Gastrocnemius medialis (tissue), 4 donors: ENCODE measurements around the gene CDHR3. TPM values are rescaled to one million over a fixed set of nuclear protein-coding genes. Genes with fewer than 3 reads are reported as not detected.

Experiments
- ATAC-seq, 2 donors: fragments of 150-250 bp; one replicate each; pipeline ENCODE4 v1.9.1; 2016
- DNase-seq, 2 donors: peaks; one replicate each; pipeline ENCODE4 v3.0.0-alpha.2; 2019
- H3K27ac ChIP-seq, 4 donors: fragments of 200-600 bp; sonication (generic); 1 replicate in 1 of 4; 2 replicates in 3 of 4; pipeline ENCODE4 v1.5.1; 2016 to 2018; ENCODE audit warnings: mild to moderate bottlenecking in 2 of 4, moderate library complexity in 1 of 4
- H3K27me3 ChIP-seq, 3 donors: fragments of 200-600 bp; sonication (generic) in 2 of 3; 1 replicate in 1 of 3; 2 replicates in 2 of 3; pipeline versions ENCODE4 v1.5.1 to v1.6.0; 2016 to 2019; ENCODE audit warnings: mild to moderate bottlenecking in 1 of 3, moderate library complexity in 1 of 3
- H3K36me3 ChIP-seq, 2 donors: fragments of 200-600 bp; sonication (generic) in 1 of 2; one replicate each; pipeline ENCODE4 v1.5.1; 2017 to 2018
- H3K4me1 ChIP-seq, 2 donors: fragments of 200-600 bp; sonication (generic) in 1 of 2; one replicate each; pipeline ENCODE4 v1.5.1; 2016 to 2017; ENCODE audit warnings: mild to moderate bottlenecking in 2 of 2
- H3K4me3 ChIP-seq, 4 donors: fragments of 200-600 bp; sonication (generic) in 3 of 4; 1 replicate in 1 of 4; 2 replicates in 3 of 4; pipeline ENCODE4 v1.5.1; 2016 to 2019; ENCODE audit warnings: mild to moderate bottlenecking in 2 of 4
- H3K9me3 ChIP-seq, 3 donors: fragments of 200-600 bp; sonication (generic) in 2 of 3; 1 replicate in 1 of 3; 2 replicates in 2 of 3; pipeline ENCODE4 v1.5.1; 2016 to 2019
- POLR2A ChIP-seq, 2 donors: fragments of 450-650 bp; IDR thresholded peaks; one replicate each; pipeline ENCODE4 v1.6.1; 2017; ENCODE audit warnings: antibody characterized with exemption in 2 of 2, mild to moderate bottlenecking in 2 of 2, moderate library complexity in 2 of 2
- in situ Hi-C, 4 donors: fragments of 200-750 bp; cut with MboI; loops; one replicate each; pipeline versions ENCODE4 v1.15.0 to v1.8.0; 2017; ENCODE audit warnings: low sequenced_read_pairs in 4 of 4
- intact Hi-C: fragments of 100-400 bp; cut with DNase I; formaldehyde crosslinking; loops from one replicate; pipeline ENCODE4 v1.15.1; 2023; ENCODE audit warnings: low total_unique reads
- total RNA-seq, 4 donors: library from RNA; depleted of rRNA; stranded (reverse); fragments of >200 nt; gene quantifications; one replicate each; pipeline versions ENCODE4 v1.1.0 to v1.2.3, GENCODE V29; 2016
- TF ChIP-seq, protein P1 (sequence below), 5 experiments: fragments of 450-650 bp in 3 of 5; fragments of 200-600 bp in 2 of 5; sonication (generic) in 2 of 5; IDR thresholded peaks in 4 of 5; conservative IDR thresholded peaks in 1 of 5; 1 replicate in 4 of 5; 2 replicates in 1 of 5; pipeline ENCODE4 v1.5.1; 2016 to 2019; ENCODE audit warnings: antibody characterized with exemption in 5 of 5, mild to moderate bottlenecking in 3 of 5, moderate library complexity in 3 of 5

Gene CDHR3
- total RNA-seq, 4 donors from 2014 or later: 0.62 to 21.2 TPM; not detected in 2

GRCh38 chr7:105920766-105921165 lies 42.3 kb upstream of the CDHR3 start:
- no peaks in the 10 kb centered on the region for H3K9me3 ChIP-seq
- in situ Hi-C loops (no loop called here), intact Hi-C loops (no loop called here)
- no peak for DNase-seq
- TF ChIP-seq, protein P1, sequence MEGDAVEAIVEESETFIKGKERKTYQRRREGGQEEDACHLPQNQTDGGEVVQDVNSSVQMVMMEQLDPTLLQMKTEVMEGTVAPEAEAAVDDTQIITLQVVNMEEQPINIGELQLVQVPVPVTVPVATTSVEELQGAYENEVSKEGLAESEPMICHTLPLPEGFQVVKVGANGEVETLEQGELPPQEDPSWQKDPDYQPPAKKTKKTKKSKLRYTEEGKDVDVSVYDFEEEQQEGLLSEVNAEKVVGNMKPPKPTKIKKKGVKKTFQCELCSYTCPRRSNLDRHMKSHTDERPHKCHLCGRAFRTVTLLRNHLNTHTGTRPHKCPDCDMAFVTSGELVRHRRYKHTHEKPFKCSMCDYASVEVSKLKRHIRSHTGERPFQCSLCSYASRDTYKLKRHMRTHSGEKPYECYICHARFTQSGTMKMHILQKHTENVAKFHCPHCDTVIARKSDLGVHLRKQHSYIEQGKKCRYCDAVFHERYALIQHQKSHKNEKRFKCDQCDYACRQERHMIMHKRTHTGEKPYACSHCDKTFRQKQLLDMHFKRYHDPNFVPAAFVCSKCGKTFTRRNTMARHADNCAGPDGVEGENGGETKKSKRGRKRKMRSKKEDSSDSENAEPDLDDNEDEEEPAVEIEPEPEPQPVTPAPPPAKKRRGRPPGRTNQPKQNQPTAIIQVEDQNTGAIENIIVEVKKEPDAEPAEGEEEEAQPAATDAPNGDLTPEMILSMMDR (IDR thresholded peaks at IDR 0.05 in 4 of 5, conservative IDR thresholded peaks at IDR 0.05 in 1 of 5): no peak
- no peak for TF ChIP-seq POLR2A (IDR thresholded peaks at IDR 0.05)
- no peaks in the 10 kb centered on the region for H3K4me1 ChIP-seq
- no peak for ATAC-seq
- H3K27me3 ChIP-seq: no peaks in the 10 kb centered on the region
- H3K36me3 ChIP-seq: no peaks in the 10 kb centered on the region
- no peak overlapping the region for H3K27ac ChIP-seq
- H3K4me3 ChIP-seq: no peak overlapping the region

DNA sequence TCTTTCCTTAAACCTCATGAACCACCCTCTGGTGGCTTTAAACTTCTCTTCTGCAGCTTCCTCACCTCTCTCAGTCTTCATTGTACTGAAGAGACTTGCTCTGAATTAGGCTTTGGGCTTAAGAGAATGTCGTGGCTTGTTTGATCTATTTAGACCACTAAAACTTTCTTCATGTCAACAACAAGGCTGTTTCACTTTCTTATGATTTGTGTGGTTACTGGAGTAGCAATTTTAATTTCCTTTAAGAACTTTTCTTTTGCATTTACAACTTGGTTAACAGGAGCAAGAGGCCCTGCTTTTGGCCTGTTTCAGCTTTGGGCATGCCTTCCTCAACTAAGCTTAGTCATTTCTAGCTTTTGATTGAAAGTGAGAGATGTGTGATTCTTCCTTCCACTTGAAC lies 38.1 kb upstream of the CDHR3 start:
- DNase-seq (no peak), ATAC-seq (no peak)
- in situ Hi-C loops (no loop called here), intact Hi-C loops (no loop called here)
- Histone ChIP-seq H3K4me1 (no peaks in the 10 kb centered on the region), H3K27ac (no peak overlapping the region), H3K27me3 (no peaks in the 10 kb centered on the region), H3K4me3 (no peak overlapping the region), H3K36me3 (no peaks in the 10 kb centered on the region), H3K9me3 (no peaks in the 10 kb centered on the region)
- TF ChIP-seq POLR2A (IDR thresholded peaks at IDR 0.05): no peak
- TF ChIP-seq, protein P1 (IDR thresholded peaks at IDR 0.05 in 4 of 5, conservative IDR thresholded peaks at IDR 0.05 in 1 of 5): no peak

- no peak for DNase-seq
- no peaks in the 10 kb centered on the region for H3K4me1 ChIP-seq
- intact Hi-C loops: no loop called here
- no peak overlapping the region for H3K27ac ChIP-seq
- no peaks in the 10 kb centered on the region for H3K9me3 ChIP-seq
- no peak for TF ChIP-seq POLR2A (IDR thresholded peaks at IDR 0.05)
- TF ChIP-seq, protein P1 (IDR thresholded peaks at IDR 0.05 in 4 of 5, conservative IDR thresholded peaks at IDR 0.05 in 1 of 5): no peak
- no peaks in the 10 kb centered on the region for H3K27me3 ChIP-seq
- H3K36me3 ChIP-seq: no peaks in the 10 kb centered on the region
- no peak for ATAC-seq
- H3K4me3 ChIP-seq: no peak overlapping the region
- in situ Hi-C loops: no loop called here
Observed at GRCh38 chr7:105926131-105926530, 36.9 kb upstream of the CDHR3 start.

- no peak for TF ChIP-seq POLR2A (IDR thresholded peaks at IDR 0.05)
- TF ChIP-seq, protein P1 (IDR thresholded peaks at IDR 0.05 in 4 of 5, conservative IDR thresholded peaks at IDR 0.05 in 1 of 5): no peak
- DNase-seq: no peak
- intact Hi-C loops (no loop called here), in situ Hi-C loops (no loop called here)
- Histone ChIP-seq H3K9me3 (no peaks in the 10 kb centered on the region), H3K27me3 (no peaks in the 10 kb centered on the region), H3K4me3 (no peak overlapping the region), H3K4me1 (no peaks in the 10 kb centered on the region), H3K36me3 (no peaks in the 10 kb centered on the region), H3K27ac (no peak overlapping the region)
- no peak for ATAC-seq
Observed at GRCh38 chr7:105931179-105931578, 31.9 kb upstream of the CDHR3 start.

DNA sequence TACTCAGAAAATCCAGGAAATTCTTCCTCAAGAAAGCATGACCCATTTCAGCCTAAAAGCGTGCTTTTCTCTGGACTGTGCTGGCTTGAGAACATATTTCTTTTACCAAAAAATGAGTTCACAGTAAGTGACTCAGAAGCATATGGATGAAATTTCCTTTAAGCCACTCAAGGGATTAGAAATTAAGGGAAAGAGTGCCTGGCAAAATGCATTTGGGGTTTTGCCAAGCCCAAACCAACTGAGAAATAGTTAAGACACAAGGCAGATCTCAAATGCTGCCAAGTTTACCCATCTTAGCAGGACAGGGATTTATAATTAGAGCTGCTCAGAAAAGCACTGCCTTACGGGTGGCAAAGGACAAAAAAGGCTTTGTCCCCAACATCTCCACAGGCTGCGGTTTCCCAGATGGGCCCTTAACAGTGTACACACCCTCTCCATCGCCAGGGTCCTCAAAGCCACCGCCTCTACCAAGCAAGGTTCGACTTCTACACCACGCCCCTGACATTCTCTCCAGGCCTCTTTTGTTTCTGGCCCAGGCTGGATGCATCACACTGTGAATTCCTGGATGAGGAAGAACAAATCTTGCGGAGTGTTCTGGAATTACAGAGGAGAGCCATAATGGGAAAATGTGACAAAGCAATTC lies 30.1 kb upstream of the CDHR3 start:
- DNase-seq (no peak), ATAC-seq (peak in 1 of 2 donors; percentile 63)
- intact Hi-C loops: no loop called here
- TF ChIP-seq, protein P1 (IDR thresholded peaks at IDR 0.05 in 4 of 5, conservative IDR thresholded peaks at IDR 0.05 in 1 of 5): no peak
- TF ChIP-seq POLR2A (IDR thresholded peaks at IDR 0.05): no peak
- H3K27me3 ChIP-seq: no peaks in the 10 kb centered on the region
- H3K4me3 ChIP-seq: no peak overlapping the region
- in situ Hi-C loops: no loop called here
- no peaks in the 10 kb centered on the region for H3K4me1 ChIP-seq
- H3K9me3 ChIP-seq: no peaks in the 10 kb centered on the region
- H3K36me3 ChIP-seq: no peaks in the 10 kb centered on the region
- no peak overlapping the region for H3K27ac ChIP-seq
